GM13976 (cell line): ENCODE data around the gene ZBTB17.

Source experiments
- DNase-seq: peaks from one replicate; pipeline ENCODE4 v3.0.0; 2012; ENCODE audit warnings: low spot score
- in situ Hi-C: fragments of 300-500 bp; cut with MboI; formaldehyde crosslinking; loops from one replicate; pipeline ENCODE4 v1.12.0; 2022; ENCODE audit warnings: low sequenced_read_pairs, mixed read lengths, inconsistent platforms; ENCODE audit not compliant: unreplicated experiment
- TF ChIP-seq, protein P1 (sequence below): IDR thresholded peaks from 2 replicates; pipeline ENCODE4 v1.5.1; 2012; ENCODE audit warnings: borderline replicate concordance, mild to moderate bottlenecking; ENCODE audit not compliant: insufficient read depth; ENCODE audit errors: extremely low read depth, missing control alignments, control extremely low read depth

Gene ZBTB17

DNA sequence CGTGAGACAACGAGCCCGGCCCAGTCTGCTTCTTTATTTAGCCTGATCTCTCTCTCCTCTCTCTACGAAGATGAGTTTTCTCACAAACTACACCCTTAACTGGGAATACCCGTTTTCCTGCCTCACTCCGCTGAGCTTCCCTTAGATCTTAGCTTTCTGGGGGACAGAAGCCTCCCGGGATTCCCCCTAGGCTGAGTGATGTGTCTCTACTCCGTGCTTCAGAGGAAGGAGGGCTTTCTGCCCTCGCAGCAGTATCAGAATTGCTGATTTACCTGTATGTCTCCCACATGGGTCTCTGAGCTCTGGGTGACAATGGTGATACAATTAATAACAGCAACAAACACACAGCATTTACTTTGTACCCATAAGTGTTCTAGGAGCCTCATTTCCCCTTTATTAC, 1.0 kb downstream of the ZBTB17 start:
- peak; percentile 64 for DNase-seq
- TF ChIP-seq, protein P1, sequence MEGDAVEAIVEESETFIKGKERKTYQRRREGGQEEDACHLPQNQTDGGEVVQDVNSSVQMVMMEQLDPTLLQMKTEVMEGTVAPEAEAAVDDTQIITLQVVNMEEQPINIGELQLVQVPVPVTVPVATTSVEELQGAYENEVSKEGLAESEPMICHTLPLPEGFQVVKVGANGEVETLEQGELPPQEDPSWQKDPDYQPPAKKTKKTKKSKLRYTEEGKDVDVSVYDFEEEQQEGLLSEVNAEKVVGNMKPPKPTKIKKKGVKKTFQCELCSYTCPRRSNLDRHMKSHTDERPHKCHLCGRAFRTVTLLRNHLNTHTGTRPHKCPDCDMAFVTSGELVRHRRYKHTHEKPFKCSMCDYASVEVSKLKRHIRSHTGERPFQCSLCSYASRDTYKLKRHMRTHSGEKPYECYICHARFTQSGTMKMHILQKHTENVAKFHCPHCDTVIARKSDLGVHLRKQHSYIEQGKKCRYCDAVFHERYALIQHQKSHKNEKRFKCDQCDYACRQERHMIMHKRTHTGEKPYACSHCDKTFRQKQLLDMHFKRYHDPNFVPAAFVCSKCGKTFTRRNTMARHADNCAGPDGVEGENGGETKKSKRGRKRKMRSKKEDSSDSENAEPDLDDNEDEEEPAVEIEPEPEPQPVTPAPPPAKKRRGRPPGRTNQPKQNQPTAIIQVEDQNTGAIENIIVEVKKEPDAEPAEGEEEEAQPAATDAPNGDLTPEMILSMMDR, result no peak
- in situ Hi-C loops, result loop anchor here (25.0 kb wide), 1 partner anchor 163 kb away; the partner anchor contains the start of gene UQCRHL

DNA sequence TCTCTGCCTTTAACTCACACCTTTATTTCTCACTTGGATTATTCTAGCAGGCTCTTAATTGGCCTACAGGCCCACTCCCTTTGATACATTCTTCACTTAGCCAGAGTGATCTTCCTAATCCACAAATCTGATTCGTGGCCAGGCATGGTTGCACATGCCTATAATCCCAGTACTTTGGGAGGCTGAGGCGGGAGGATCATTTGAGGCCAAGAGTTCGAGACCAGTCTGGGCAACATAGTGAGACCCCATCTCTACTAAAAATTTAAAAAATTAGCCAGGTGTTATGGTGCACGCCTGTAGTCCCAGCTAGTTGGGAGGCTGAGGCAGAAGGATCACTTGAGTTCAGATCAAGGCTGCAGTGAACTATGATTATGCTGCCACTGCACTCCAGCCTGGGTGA, 2.1 kb downstream of the ZBTB17 start:
- in situ Hi-C loops, result no loop called here
- TF ChIP-seq, protein P1, result no peak
- DNase-seq, result no peak

DNA sequence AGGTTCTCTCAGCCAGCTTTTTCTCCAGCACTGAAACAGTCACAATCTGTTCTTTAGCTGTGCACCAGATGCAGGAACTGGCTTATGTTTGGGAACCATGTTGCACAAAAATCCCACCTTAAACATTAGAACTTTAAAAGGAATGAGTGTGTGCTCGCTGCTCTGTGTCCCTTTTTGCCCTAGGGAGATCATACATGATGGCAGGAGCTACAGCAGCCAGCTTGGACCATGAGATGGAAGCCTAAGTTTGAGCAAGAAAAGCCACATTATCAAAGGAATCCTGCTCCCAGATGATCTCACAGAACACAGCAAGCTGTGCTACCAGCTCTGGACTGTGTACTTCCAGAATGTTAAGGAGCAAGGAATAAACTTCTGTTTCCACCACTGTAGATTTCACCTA, 3.5 kb downstream of the ZBTB17 start:
- in situ Hi-C loops, result no loop called here
- no peak for DNase-seq
- TF ChIP-seq, protein P1, result no peak

DNA sequence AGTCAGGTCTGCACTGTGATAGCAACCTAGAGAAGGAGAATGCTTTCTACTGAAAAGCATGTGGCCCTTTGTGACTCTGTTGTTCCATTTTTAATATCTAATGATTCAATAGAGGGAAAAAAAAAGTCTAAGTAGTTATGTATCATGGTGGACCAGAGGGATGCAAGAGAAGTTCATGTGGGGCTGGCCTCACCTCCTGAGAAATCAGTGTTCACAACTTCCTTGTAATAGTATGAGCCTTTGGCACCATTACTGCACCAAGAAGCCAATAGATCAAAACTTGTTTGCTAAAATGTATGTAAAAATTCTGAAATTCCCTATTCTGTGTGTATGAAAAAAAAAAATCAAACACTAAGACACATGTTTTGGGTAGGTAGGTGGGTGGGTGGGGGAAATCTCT, 5.0 kb downstream of the ZBTB17 start:
- in situ Hi-C loops, result no loop called here
- no peak for DNase-seq
- TF ChIP-seq, protein P1, result no peak

DNA sequence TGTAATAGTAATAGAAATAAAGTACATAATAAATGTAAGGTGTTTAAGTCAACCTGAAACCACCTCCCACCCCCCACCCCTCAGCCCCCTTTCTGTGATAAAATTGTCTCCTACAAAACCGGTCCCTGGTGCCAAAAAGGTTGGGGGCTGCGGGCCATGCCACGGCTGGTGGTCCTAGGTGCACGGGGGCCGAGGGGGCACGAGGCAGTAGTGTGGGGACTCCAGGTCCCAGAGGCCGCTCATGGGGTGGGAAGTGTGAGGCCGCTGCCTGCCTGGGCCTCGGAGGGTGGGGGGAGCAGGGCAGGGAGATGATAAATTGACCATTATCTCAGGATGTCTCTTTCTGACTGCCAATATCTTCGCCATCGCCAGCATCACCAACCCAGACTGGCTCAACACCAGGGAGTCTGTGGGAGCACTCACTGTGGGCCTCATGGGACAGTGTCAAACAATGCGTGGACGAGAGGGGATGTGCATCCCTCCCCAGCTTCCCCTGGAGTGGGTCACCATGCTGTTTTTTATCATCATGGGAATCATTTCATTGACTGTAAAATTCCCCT, 6.5 kb downstream of the ZBTB17 start:
- TF ChIP-seq, protein P1, result no peak
- no peak for DNase-seq
- in situ Hi-C loops, result no loop called here

DNA sequence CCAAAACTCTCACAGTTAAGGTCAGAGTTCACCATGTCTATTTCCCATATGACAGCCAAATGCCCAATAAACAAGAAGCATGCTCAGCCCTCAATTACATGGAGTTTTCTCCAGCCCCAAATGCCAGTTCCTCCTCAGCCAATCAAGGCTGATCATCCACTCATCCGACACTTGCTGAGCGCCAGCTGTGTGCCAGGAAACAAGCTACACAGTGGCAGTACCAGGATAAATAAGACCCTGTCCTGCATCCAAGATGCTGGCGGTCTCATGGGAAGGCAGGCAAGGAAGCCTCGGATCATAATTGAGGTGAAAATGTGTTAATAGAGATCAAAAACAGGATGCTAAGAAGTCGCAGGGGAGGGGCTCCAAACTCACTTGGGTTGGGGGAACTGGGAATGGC, 7.7 kb downstream of the ZBTB17 start:
- DNase-seq, result no peak
- TF ChIP-seq, protein P1, result no peak

DNA sequence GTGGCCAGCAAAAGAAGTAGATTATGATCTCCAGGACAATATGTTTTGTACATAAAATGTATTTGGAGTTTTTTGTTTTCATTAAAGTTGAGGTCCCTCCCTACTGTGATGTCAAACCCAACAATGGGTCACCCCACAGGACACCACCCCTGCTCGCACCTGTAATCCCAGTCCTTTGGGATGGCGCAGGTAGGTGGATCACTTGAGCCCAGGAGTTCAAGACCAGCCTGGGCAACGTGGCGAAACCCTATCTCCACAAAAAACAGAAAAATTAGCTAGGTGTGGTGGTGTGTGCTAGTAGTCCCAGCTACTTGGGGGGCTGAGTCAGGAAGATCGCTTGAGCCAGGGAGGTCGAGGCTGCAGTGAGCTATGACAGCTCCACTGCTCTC, 9.0 kb downstream of the ZBTB17 start:
- in situ Hi-C loops, result no loop called here
- TF ChIP-seq, protein P1, result no peak
- DNase-seq, result no peak

More for the DNA sequence above, 7.7 kb downstream of the ZBTB17 start:
- in situ Hi-C loops, result no loop called here
